Activated CD4-positive, alpha-beta T cell treated with anti-CD3 and anti-CD28 coated beads, Interleukin-10, Interleukin-2, amounts not matched to agents 100 ng/mL and 50 ng/mL, durations not matched to agents 16 hours and 8 hours (primary cell): Measurements from ENCODE around the gene BFSP1.

Source experiments
- DNase-seq: peaks from one replicate; pipeline ENCODE4 v3.0.0-alpha.2; 2020

Gene BFSP1

GRCh38 chr20:17530716-17531664, at the start of gene BFSP1:
Gene BFSP1 (minus strand): TSS chr20:17531379. CDS start chr20:17531329, 50 bp downstream.
- DNase-seq, result peak; percentile 73

- no peak for DNase-seq
These were observed 49.7 kb upstream of the BFSP1 start for GRCh38 chr20:17580895-17581294.

DNA sequence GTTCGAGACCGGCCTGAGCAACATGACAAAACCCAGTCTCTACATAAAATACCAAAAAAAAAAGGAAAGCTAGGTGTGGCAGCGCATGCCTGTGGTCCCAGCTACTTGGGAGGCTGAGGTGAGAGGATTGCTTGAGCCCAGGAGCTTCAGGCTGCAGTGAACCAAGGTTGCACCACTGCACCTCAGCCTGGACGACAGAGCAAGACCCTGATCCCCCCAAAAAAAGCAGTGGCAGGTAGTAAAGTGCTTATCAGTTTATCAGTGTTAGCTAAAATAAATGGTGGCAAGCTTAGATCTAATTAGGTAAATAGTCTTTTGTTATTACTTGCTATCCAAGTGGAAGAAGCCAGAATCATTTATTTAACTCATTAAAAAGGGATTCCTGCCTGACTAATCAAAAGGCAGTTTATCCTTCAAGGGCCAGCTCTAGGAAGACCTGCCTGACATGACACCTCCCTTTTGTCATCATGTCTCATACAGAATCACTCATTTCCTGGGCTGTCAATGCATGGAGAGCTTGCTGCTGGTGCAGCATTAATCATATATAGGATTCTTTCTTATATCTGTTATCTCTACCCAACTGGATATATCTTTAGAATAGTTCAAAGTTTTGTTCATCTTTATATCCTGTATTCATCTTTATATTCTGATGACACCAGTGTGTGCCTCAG, 48.3 kb upstream of the BFSP1 start:
- DNase-seq, result peak; percentile 5

GRCh38 chr20:17576215-17576614, 45.0 kb upstream of the BFSP1 start:
- DNase-seq, result no peak

DNA sequence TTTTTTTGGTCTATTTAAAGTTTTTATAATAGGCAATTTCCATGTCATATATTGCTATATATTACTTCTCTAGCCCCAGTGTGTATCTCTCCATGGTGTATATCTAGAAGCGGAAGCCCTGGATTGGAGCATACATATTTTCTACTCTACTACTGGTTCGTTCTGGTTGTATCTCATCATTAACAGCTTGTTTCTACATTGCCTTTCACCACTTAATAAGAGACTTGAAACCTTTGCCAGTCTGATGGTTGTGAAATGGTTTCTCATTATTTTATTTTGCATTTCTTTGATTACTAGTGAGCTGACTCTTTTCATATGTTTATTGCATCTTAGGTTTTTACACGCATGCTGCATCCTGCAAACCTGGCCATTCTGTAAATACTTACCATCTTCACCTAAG, 42.3 kb upstream of the BFSP1 start:
- no peak for DNase-seq

DNA sequence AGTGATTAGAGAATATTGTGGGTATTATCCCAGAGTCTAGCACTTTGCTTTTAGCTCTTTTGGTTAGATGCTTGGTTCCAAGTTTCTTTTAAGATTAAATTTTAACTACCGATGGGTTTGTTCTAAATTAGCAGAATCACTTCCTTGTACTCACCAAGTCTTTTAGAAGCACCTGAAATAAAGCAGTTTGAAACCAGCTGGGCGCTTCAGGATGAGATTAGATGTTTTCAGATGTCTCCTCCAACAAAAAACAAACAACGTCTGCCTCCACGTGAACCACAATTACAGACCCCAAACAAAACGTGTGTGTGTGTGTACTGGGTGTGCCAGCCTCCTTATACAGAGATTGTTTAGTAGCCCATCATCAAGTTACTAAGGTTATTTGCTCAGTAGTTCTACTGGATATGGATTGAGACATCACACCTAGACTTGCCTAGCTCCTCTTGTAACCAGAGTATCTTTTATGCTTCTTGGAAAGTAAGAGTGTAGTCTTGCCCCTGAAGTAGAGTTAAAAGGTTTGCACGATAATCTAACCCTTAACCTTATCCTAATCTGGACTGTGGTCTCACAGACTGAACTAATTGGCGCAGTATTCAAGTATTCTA, 41.0 kb upstream of the BFSP1 start:
- no peak for DNase-seq

GRCh38 chr20:17571153-17571527, 40.0 kb upstream of the BFSP1 start:
- peak; percentile 69 for DNase-seq

DNA sequence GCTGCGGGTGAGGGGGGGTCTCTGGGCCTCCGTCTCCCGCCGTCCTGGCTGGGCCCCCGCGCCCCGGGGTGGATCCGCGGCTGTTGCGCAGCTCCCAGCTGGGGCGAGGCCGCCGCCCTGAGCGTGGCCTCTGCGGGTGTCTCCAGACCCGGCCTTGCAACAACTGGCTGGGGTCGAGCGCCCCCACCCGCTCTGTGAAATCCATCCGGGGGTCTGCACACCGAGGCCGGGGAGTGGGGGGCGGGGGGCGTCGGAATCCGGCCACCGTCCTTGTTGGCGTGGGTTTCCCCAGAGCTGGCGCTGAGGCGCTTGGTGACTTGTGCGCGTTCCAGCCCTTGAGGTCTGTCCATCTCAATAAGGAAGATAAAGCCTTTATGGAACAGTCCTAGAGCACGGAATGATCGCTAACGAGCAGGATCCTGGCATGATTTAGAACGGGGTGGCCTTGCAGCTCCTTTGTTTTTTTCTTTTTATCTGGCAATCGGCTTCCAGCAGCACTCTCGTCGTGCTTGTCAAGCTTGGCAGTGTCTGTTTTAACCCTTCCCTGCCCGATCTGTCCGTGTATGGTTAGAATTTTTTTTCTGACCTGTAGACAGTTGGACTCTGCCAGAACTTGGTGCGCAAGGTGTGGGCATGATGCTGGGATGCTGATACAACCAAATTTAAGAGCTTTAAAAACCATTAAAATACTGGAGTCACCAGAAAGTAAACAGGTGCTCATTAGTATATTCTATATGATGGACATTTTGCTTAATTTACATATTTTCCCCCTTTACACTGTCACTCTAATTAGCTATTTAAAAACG, 39.4 kb upstream of the BFSP1 start:
- peak; percentile 23 for DNase-seq

GRCh38 chr20:17569616-17570346, 38.6 kb upstream of the BFSP1 start, which contains the start of gene DSTN:
Gene DSTN (plus strand): TSS chr20:17570075. CDS start chr20:17570209, 134 bp downstream.
- DNase-seq, result peak; percentile 91

GRCh38 chr20:17568972-17569521, 37.9 kb upstream of the BFSP1 start:
- DNase-seq, result peak; percentile 9

- no peak for DNase-seq
These were observed 37.0 kb upstream of the BFSP1 start for GRCh38 chr20:17568045-17568788.

- DNase-seq, result no peak
These were observed 35.2 kb upstream of the BFSP1 start for GRCh38 chr20:17566345-17566744.

DNA sequence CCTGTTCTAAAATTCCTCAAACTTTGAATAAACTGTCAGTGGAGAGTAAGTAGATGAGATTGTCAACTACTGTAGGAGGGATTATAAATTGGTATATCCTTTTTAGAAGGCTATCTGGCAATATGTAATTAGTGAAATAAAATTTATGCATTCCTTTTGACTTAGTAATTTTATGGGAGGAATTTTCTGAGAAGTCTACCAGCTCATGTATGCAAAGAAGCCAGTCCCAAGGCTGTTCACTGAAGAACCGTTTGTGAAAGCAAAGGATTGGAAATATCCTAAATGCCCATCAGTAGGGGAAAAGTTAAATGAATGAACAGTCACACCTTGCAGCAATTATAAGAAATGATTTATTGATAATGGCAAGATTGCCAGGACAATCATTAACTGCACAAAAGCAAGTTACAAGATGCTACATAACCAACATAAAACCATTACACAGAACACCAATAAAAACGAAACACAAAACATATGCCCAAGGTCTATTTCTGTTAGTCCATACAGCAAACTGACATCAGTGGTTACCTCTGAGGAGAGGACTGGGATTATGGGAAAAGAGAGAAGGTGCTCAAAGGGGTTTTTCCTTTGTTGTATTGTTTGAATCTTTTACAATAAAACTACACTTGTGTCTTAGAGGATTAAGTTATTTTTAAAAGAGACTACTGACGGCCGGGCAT, 34.1 kb upstream of the BFSP1 start:
- DNase-seq, result no peak

DNA sequence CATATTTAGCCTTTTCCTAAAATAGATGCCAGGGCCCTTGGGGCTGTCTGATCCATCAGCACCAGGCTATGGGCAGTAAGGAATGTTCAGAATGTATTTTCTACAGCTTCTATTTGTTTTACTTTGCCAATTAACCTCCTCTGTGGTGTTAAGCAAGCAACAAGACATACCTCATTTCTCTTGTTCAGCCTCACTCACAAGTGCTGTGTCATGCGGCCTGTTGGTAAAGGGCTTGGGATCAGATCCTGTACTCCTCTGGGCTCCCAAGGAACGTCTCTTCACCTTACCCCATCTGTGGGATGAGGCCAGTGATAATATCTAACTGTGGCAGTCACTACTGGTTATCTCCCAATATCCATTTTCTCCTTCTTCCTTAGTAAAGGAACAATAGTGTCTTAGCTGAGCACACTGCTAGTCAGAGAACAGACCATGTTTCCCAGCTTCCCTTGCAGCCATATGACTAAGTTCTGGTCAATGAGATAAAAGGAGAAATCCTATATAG, 31.7 kb upstream of the BFSP1 start:
- DNase-seq, result no peak

DNA sequence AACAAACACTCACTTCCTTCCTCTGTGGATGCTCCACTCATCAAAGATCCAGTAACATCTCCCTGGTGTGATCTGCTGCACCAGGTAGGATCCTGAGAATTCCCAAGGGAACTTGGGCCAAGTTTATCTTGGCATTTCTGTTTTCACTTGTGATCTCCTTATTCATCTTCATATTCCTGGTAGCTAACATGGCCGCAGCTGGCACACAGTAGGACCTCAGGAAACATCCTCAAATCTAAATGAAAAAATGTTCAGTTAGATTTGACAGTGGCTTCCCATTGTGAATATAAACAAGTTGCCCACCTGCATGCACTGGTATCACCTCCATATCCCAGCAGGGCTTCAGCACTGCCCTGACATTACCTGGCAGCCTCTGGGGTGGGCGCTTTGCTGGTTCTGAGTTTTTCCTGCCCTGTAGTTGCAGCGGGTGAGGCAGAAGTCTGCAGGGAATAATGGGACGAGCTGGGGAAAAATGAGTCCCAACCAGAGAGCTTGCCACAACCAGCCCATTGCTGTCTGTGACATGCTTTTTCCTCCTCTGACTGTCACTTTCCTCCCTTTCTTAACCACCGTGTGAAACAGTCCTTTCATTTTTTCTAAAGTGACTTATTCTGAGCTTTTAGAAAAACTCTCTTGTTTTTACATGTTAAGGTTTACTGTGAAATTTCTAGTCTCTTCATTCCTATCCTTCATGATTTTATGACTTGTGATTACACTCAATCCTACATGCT, 29.3 kb upstream of the BFSP1 start:
- peak; percentile 59 for DNase-seq

DNA sequence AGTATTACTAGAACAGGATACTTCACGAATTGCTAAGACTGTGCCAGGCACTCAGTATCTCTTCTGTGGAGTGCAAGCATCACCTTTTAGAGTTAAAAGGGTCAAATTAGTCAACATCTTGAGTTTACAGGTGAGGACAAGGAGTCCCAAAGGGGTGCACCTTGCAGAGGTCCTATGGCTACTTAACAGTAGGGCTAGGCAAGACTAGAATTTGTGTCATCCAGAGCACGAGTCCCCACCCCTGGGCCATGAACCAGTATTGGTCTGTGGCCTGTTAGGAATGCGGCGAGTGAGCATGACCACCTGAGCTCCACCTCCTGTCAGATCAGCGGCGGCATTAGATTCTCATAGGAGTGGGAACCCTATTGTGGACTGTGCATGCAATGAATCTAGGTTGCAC, 28.2 kb upstream of the BFSP1 start:
- no peak for DNase-seq

GRCh38 chr20:17558941-17559304, 27.7 kb upstream of the BFSP1 start:
- no peak for DNase-seq

GRCh38 chr20:17558154-17558940, 27.2 kb upstream of the BFSP1 start:
- peak; percentile 58 for DNase-seq

GRCh38 chr20:17557675-17558006, 26.5 kb upstream of the BFSP1 start:
- no peak for DNase-seq
